Right atrium auricular region (tissue), 2 donors: ENCODE measurements around the gene CCDC6. TPM values are rescaled to one million over a fixed set of nuclear protein-coding genes. Genes with fewer than 3 reads are reported as not detected.
"Not testable (repeated sequence)": the region's sequence is repeated elsewhere in the genome, so short reads cannot be mapped to it uniquely, and the experiment has no call there.

ENCODE experiments used
- DNase-seq: peaks from one replicate; pipeline ENCODE4 v3.0.0-alpha.2; 2019; ENCODE audit warnings: low spot score
- H3K27ac ChIP-seq, 2 donors: fragments of 200-600 bp; sonication (generic); 1 replicate in 1 of 2; 2 replicates in 1 of 2; pipeline ENCODE4 v1.5.1; 2016 to 2019
- H3K27me3 ChIP-seq, 2 donors: fragments of 200-600 bp; sonication (generic); one replicate each; pipeline versions ENCODE4 v1.5.1 to v1.6.0; 2017 to 2019
- H3K36me3 ChIP-seq: fragments of 200-600 bp; sonication (generic); one replicate; pipeline ENCODE4 v1.5.1; 2016
- H3K4me1 ChIP-seq, 2 donors: fragments of 200-600 bp; sonication (generic); one replicate each; pipeline versions ENCODE4 v1.5.1 to v1.6.0; 2017 to 2019
- H3K4me3 ChIP-seq, 2 donors: fragments of 200-600 bp; sonication (generic); 1 replicate in 1 of 2; 2 replicates in 1 of 2; pipeline ENCODE4 v1.5.1; 2017 to 2019; ENCODE audit warnings: mild to moderate bottlenecking in 1 of 2, moderate library complexity in 1 of 2
- H3K9me3 ChIP-seq, 2 donors: fragments of 200-600 bp; sonication (generic); one replicate each; pipeline ENCODE4 v1.5.1; 2019
- total RNA-seq, 2 donors: library from RNA; depleted of rRNA; stranded (reverse); fragments of >200 nt; gene quantifications; one replicate each; pipeline ENCODE4 v1.1.0, GENCODE V29; 2016
- TF ChIP-seq, protein P1 (sequence below), 2 donors: fragments of 200-600 bp; sonication (generic); IDR thresholded peaks; one replicate each; pipeline ENCODE4 v1.5.1; 2019; ENCODE audit warnings: antibody characterized with exemption in 2 of 2

The CCDC6 gene
- total RNA-seq, 2 donors from 2014 or later: 19.1 to 22.7 TPM

DNA sequence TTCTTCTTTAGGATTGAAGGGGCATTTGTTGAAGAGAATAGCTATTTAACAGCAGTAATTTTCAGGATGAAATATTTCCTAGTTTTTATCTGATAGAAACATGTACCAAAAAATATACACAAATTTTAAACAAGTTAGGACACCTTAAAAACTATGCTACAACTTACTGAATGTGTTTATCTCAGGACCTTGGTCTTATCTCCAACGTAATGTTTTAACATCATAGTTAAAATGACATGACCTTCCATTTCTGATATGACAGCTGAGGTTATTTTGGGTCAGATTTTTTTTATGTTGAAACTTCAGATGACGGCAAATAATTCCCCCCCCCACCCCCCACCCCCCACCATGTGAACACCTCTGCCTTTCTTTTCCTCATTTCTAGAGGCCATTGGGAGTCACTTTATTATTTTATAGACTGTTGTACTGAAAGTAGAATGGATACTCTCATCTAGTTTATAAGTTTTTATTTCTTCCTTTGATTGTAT lies 161.1 kb downstream of the CCDC6 start:
- TF ChIP-seq, protein P1, sequence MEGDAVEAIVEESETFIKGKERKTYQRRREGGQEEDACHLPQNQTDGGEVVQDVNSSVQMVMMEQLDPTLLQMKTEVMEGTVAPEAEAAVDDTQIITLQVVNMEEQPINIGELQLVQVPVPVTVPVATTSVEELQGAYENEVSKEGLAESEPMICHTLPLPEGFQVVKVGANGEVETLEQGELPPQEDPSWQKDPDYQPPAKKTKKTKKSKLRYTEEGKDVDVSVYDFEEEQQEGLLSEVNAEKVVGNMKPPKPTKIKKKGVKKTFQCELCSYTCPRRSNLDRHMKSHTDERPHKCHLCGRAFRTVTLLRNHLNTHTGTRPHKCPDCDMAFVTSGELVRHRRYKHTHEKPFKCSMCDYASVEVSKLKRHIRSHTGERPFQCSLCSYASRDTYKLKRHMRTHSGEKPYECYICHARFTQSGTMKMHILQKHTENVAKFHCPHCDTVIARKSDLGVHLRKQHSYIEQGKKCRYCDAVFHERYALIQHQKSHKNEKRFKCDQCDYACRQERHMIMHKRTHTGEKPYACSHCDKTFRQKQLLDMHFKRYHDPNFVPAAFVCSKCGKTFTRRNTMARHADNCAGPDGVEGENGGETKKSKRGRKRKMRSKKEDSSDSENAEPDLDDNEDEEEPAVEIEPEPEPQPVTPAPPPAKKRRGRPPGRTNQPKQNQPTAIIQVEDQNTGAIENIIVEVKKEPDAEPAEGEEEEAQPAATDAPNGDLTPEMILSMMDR (IDR thresholded peaks at IDR 0.05): no peak
- no peaks in the 10 kb centered on the region for H3K36me3 ChIP-seq
- H3K27ac ChIP-seq: no peak overlapping the region
- H3K4me3 ChIP-seq: no peak overlapping the region
- H3K4me1 ChIP-seq: no peaks in the 10 kb centered on the region
- DNase-seq: no peak
- no peaks in the 10 kb centered on the region for H3K27me3 ChIP-seq
- no peaks in the 10 kb centered on the region for H3K9me3 ChIP-seq

DNA sequence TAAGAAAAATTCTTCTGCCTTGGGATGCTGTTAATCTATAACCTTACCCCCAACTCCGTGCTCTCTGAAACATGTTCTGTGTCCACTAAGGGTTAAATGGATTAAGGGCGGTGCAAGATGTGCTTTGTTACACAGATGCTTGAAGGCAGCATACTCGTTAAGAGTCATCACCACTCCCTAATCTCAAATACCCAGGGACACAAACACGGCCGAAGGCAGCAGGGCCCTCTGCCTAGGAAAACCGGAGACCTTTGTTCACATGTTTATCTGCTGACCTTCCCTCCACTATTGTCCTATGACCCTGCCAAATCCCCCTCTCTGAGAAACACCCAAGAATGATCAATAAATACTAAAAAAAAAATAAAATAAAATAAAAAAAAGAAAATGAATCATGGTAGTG lies 161.6 kb downstream of the CCDC6 start:
- not testable (repeated sequence) for H3K27ac ChIP-seq, H3K36me3 ChIP-seq

DNA sequence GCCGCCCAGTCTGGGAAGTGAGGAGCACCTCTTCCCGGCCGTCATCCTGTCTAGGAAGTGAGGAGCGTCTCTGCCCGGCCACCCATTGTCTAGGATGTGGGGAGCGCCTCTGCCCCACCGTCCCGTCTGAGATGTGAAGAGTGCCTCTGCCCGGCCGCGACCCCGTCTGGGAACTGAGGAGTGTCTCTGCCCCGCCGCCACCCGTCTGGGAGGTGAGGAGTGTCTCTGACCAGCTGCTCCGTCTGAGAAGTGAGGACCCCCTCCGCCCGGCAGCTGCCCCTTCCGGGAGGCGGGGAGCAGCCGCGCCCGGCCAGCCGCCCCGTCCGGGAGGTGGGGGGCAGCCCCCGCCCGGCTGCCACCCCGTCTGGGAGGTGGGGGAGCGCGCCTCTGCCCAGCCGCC lies 162.2 kb downstream of the CCDC6 start:
- H3K9me3 ChIP-seq, H3K36me3 ChIP-seq, H3K4me3 ChIP-seq, H3K27me3 ChIP-seq, DNase-seq, H3K4me1 ChIP-seq, H3K27ac ChIP-seq: not testable (repeated sequence)

More for the DNA sequence above, 161.6 kb downstream of the CCDC6 start:
- H3K9me3 ChIP-seq, H3K4me1 ChIP-seq, H3K27me3 ChIP-seq, H3K4me3 ChIP-seq, DNase-seq: not testable (repeated sequence)

GRCh38 chr10:59741583-59741982 lies 164.8 kb downstream of the CCDC6 start:
- Histone ChIP-seq H3K36me3 (no peaks in the 10 kb centered on the region), H3K4me1 (no peaks in the 10 kb centered on the region), H3K4me3 (no peak overlapping the region), H3K9me3 (no peaks in the 10 kb centered on the region), H3K27me3 (no peaks in the 10 kb centered on the region), H3K27ac (no peak overlapping the region)
- DNase-seq: no peak
- TF ChIP-seq, protein P1 (IDR thresholded peaks at IDR 0.05): no peak

DNA sequence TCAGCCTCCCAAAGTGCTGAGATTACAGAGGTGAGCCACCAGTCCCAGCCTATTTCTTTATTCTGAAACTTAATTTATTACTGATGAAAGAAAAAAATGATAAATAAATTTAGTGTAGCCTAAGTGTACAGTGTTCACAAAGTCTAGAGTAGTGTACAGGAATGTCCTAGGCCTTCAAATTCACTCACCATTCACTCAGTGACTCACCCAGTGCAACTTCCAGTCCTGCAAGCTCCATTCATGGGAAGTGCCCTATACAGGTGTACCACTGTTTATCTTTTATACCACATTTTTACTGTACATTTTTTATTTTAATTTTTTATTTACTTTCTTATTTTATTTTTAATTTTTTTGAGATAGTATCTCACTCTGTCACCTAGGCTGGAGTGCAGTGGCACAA lies 165.3 kb downstream of the CCDC6 start:
- Histone ChIP-seq H3K36me3 (no peaks in the 10 kb centered on the region), H3K9me3 (no peaks in the 10 kb centered on the region), H3K27ac (no peak overlapping the region), H3K4me1 (no peaks in the 10 kb centered on the region), H3K27me3 (no peaks in the 10 kb centered on the region), H3K4me3 (no peak overlapping the region)
- TF ChIP-seq, protein P1 (IDR thresholded peaks at IDR 0.05): no peak
- no peak for DNase-seq

Other genes starting within 250 kb of the CCDC6 start
- gene SLC16A9, start 196.7 kb downstream of the CCDC6 start, total RNA-seq: 1 to 10 TPM in 1 of 2 donors, under 1 TPM in 1; 0.90 to 1.5 TPM
- gene MRLN, start 153.1 kb downstream of the CCDC6 start, total RNA-seq: not detected